Measurements from ENCODE around the gene AUTS2.

AUTS2 gene

DNA sequence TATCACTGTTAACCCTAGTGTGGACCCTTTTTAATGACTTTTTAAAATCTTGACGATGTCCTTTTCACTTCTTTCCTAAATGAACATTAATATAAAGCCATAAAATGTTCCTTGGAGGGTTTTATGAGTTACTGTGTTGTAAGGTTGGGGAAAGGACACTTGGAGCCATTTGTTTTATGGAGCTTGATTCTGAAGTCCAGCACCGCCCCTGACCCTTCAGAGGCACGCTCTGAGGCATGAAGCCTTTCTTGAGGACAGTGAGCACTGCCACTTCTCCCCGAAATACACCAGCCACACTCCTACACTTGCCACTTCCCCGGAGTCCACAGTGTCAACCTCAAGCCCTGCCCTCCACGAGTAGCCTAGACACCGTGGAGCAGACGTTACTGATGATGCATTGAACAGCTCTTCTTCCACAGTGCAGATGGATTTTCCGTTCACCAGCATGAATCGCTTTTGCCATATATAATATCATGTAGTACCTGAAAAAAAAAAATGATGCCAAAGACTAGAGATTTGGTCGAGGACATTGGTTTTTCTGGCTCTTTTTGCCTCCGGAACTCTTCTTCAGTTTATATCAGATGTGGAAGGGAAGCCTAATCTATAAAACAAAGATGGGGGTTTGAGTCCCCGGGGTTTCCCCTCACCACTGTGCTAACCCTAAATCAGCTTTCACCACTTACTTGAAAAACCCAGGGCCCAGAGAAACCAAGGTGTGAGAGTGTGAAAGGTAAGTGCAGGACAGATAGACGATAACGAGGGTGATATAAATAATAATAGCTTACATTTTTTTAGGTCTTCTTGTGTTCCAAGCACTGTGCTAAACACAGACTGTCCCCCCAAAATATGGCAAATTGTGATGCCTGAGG lies 881.1 kb downstream of the AUTS2 start:
- DNase-seq (ENCODE audit: low read depth in 2 of 2, low spot score in 1 of 2), result no peak

DNA sequence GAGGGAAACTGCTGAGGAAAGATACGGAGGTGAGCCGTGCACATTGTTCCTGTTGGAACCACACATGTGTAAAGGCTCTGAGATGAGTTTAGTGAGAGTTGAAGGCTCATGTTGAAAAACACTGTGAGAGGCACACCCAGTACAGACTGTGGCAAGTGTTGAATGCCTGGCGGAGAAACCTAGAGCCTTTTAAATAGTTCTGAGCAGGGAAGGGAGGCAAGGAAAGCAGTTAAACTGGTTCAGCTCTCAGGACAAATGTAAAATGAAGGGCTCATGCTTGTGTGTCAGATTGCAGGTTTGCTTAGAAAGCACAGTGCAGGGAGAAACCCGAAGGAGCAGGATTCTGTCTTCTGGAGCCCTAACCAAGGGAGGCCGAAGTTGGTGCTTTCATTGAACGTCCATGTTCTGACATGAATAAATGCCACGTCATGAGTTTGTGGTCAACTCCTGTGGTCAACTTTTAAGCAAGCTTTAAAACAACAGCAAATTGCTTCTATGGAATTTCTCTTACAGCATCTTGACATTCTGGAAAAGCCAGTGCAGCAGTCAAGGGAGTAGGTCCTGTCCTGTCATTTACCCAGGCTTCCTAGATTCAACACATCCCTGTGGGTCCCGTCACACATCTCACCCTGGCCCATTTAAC lies 882.8 kb downstream of the AUTS2 start:
- DNase-seq (ENCODE audit: low read depth in 2 of 2, low spot score in 1 of 2), result no peak

- no peak for DNase-seq (ENCODE audit: low read depth in 2 of 2, low spot score in 1 of 2)
These were observed 883.4 kb downstream of the AUTS2 start for GRCh38 chr7:70481570-70482123.

GRCh38 chr7:70484255-70484654 lies 886.0 kb downstream of the AUTS2 start:
- DNase-seq (ENCODE audit: low read depth in 2 of 2, low spot score in 1 of 2), result no peak

DNA sequence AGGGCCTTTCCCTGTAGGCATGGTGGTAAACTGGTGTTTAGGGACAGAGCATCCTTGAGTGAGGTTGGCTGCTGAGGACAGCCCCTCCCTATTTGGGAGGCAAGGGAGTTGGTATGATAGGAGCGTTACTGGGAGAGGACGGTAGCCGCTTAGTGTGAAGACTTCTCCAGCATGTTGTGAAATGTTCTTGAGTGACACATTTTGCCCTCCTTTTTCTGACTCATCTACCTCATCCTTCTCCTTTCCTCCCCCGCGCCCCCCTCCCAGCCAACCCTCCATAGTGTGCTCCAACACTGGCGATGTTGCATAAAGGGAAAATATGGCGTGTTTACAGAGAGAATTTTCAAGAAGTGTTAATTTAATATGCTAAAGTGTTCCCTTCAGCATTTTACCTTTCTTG lies 888.7 kb downstream of the AUTS2 start:
- DNase-seq (ENCODE audit: low read depth in 2 of 2, low spot score in 1 of 2), result no peak

DNA sequence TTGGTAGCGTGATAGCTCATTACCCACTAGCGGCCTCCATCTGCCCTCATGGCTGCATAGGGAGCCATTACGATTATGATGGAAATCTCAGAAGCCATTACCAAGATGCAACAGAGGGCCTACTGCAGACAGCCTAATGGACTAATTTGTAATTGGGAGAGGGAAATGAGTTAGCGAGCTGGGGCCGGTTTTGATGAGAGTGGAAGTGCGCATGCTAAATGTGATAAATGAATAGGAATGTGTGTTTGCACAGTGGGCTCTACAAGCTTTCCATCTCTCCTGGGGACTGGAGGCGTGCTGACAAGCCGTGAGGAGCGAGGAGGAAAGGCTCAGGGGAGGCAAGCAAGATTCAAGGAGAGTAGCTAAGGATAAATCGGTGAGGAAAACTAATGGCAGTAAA lies 889.2 kb downstream of the AUTS2 start:
- no peak for DNase-seq (ENCODE audit: low read depth in 2 of 2, low spot score in 1 of 2)

- no peak for DNase-seq (ENCODE audit: low read depth in 2 of 2, low spot score in 1 of 2)
These were observed 889.6 kb downstream of the AUTS2 start for GRCh38 chr7:70487886-70488285.

- DNase-seq (ENCODE audit: low read depth in 2 of 2, low spot score in 1 of 2), result no peak
These were observed 891.5 kb downstream of the AUTS2 start for GRCh38 chr7:70489813-70490212.

- DNase-seq (ENCODE audit: low read depth in 2 of 2, low spot score in 1 of 2), result no peak
These were observed 894.4 kb downstream of the AUTS2 start for GRCh38 chr7:70492625-70493024.

DNA sequence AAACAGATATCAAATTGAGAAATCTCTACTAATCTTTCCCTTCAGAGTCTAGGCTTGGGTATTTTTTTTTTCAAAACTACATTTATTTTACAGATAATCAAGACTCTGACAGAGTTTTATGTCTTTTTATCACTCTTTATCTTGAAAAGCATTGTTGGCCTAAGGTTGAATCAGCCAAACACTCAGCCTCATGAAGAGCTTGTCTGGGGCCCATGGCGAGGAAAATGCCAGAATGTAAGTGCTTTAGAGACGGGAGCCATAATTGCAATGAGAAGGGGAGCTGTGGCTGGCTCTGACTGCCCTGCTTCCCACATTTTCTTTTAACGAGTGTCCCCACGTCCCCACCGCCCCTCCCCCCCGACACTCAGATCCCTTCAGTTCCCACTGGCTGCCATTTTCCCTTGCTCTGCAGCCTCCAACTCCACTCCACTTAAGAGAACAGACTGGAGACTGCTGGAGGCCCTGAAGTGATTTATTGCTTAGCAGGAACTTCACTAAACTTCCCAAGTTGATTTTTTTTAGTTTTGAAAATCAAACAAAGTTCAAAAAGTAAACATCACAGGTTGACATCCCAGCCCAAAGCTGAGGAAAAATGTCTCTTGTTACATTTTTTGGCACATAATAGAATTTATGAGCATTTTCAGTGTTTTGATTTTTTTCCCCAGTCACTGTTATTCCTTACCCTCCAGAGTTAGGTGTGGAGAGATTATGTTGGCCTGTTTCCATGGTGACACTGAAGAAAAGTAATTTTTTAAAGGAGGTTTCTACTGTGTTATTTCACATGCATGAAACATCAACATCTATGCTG lies 896.2 kb downstream of the AUTS2 start:
- no peak for DNase-seq (ENCODE audit: low read depth in 2 of 2, low spot score in 1 of 2)

- no peak for DNase-seq (ENCODE audit: low read depth in 2 of 2, low spot score in 1 of 2)
These were observed 896.7 kb downstream of the AUTS2 start for GRCh38 chr7:70495033-70495376.

- DNase-seq (ENCODE audit: low read depth in 2 of 2, low spot score in 1 of 2), result no peak
These were observed 899.5 kb downstream of the AUTS2 start for GRCh38 chr7:70497793-70498192.

DNA sequence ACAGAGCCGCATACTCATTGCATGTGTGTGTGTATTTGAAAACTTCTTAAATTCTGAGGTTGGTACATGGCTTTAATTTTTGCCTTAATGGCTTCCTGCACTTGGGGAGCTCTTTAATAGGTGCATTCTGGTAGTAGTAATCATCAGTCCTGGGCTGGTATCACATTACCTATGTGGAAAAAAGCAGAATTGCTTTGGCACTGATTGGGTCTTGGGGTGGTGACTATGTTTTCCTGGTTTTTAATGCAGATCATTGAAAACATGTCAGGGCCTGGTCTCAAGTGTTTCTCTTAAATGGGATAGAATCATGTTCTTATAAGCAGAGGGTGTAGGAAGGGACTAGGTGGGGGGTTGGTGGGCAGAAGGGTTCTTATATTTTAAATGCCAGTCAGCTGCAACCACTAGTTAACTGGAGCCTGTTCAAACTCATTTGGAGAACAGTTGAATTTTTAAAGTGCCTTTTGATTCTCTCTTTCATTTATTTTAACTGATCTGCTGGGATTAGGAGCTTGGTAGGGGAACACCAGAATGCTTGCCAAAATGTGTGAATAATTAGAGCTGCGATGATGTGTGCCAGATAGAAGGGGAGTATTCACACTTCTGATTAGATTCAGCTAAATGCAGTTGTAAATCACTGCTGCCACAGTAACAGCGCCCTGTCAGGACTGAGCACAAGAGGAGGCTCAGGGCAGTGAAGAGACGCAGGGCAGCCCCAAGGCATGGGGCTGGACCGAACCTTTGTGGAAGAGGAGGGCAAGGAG lies 900.1 kb downstream of the AUTS2 start:
- no peak for DNase-seq (ENCODE audit: low read depth in 2 of 2, low spot score in 1 of 2)

DNA sequence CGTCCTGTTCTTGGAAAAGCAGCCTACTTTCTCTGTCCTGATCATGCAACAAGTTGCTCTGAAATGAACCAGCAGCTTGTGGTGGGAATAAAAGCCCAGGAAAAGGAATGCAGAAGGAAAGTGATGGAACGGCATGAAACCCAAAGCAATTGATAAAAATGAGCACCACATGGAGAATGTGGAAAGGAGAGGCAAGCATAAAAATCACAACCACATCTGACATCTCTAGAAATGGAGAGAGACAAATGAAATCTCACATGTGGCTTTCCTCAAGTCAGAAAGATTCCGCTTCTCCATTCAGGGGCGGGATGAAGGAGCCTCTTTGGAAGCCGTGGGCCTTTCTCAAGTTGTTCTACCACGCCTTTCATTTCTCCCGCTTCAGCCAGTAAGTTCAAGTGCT lies 902.0 kb downstream of the AUTS2 start:
- no peak for DNase-seq (ENCODE audit: low read depth in 2 of 2, low spot score in 1 of 2)

DNA sequence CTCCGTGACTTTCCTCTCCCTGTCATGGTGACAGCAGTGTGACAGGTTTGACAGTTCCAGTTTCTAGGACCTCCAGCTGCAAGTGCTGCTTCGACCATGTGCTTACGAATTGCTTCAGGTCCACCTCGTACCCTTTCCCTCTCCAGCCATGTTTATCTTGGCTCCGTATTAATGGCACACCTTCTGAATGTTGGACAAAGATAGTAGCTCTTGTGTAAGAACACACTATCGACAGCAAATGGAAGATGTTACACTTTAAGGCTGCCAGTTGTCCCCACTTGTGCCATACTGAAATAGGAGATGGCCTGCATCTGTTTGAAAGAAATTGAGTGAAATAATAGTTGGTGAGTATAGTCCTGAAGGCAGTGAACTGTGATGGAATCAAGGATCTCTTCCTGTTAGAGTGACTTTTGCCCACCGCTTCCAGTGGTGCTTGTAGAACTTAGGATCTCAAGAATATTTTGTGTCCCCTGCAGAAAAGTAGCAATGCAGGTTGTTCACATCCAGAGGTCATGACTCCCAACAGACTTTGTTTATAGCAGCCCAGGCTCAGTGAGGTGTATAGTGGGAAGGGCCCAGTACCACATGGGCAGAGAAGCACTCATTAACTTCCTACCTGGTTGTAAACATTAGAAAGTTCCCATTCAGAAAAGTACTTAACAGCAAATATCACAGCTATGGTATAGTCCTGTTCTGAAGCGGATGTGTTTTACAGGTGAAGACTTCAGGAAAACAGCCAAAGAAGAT lies 904.0 kb downstream of the AUTS2 start:
- DNase-seq (ENCODE audit: low read depth in 2 of 2, low spot score in 1 of 2), result no peak

DNA sequence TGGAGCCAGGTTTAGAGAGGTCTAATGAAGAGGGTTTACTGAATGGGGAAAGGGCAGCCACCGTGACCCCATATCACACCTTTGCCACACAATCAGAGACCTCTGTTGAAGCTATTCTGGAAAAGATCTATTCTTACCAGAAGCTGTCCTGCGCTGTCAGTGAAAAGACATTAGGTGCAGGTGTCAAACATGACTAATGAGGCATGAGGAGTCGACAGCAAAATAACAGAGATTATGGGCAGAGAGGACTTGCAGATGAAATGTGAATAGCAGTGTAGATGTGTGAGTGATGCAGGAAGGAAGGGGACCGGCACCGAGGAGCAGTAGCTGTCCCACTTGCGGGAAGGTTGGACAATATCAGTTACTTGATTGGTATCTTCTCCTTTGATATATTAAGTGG lies 906.0 kb downstream of the AUTS2 start:
- no peak for DNase-seq (ENCODE audit: low read depth in 2 of 2, low spot score in 1 of 2)

DNA sequence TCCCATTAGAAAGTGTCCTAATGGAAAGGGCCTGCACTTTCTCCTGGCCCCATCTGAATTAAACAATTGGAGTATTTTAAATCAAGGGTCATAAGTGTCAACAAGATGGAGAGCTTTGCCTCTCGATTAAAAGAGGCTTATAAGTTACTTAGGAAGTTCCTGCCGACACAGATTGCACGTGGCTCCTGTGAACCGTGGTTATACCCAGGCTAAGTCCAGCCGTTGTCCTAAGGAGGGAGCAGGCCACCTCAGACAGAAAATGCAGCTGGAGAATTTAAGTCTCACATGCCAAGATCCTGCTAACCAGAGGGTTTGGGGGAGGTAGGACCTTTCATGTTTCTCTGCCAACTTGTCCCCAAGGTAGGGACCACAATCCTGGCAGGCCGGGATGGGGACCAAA lies 907.2 kb downstream of the AUTS2 start:
- no peak for DNase-seq (ENCODE audit: low read depth in 2 of 2, low spot score in 1 of 2)

- DNase-seq (ENCODE audit: low read depth in 2 of 2, low spot score in 1 of 2), result no peak
These were observed 907.6 kb downstream of the AUTS2 start for GRCh38 chr7:70505886-70506285.

DNA sequence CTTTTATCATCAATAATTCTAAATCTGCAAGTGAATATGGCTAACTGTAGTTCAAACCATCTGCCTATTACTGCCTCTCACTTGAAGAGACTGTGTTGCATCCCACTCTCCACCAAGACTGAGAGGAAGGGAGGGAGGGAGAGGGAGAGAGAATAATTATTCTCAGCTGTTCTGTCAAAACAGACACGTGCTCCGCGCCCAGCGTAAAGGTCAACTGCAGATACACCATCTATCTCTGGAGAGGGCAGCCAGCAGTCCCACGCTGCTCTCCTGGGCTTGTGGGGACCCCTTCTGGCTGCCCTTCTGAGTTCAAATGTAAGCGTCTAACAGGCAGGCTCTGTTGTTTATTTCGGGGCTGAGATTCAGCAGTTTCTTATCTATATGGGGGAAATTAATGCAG lies 908.2 kb downstream of the AUTS2 start:
- no peak for DNase-seq (ENCODE audit: low read depth in 2 of 2, low spot score in 1 of 2)

DNA sequence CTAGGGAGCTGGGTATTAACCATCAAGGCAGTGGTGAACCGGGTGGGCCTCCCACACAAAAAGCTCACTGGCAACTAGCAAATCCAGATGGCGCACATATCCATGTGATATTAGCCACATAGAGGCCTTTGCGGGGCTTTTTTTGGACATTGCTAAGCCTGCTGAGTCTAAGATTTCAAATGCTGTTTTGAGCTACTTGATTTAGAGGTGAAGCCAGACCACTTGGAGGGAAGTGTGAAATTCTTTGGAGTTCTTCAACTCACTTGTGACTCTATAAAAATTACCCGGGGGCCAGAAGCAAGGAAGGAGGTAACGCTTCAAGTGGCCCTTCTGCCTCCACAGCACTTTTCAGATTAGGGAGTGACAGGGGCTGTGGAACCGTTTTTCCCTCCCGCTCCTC lies 913.9 kb downstream of the AUTS2 start:
- no peak for DNase-seq (ENCODE audit: low read depth in 2 of 2, low spot score in 1 of 2)

Measured in stimulated activated CD8-positive, alpha-beta memory T cell treated with anti-CD3 and anti-CD28 coated beads, Interleukin-4, amount 100 ng/mL, for 1 hour (primary cell).